HG02885 (cell line): ENCODE measurements around the gene RGMB.
A peak's percentile ranks its signal among the peaks of the same experiment; 100 is the strongest.

Source experiments
- ATAC-seq: cut with Tn5 transposase; IDR thresholded peaks from one replicate; pipeline ENCODE4 v1.9.1; 2021; ENCODE audit warnings: mild to moderate bottlenecking; ENCODE audit not compliant: unreplicated experiment, poor library complexity

The RGMB gene

DNA sequence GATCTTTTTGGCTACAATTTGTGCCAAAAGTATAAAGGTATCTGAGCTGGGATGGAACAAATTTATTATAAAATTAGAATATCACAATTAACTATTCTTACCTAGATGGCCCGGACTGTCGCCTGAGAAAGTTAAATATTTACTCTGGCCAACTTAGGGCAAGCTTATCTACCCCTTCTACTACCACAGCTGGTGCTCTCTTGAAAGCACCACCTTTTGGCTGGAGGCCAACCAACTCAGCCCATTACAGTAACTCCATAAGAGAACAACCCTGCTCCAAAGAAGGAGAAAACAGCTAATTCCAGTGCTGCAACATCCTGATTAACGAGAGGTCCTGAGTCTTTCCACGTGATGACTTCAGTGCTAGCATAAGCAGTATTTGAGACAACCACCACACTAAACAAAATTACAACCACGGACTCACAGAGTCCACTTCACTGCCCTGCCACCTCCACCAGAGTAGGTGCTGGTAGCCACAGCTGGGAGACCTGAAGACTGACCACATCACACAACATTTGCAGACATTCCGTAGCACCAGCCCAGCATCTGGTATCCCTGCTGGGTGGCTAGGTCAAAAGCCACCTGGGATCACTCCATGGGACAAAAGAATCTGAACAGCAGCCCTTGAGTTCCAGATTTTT is 43.2 kb downstream of the RGMB start:
- no peak for ATAC-seq

DNA sequence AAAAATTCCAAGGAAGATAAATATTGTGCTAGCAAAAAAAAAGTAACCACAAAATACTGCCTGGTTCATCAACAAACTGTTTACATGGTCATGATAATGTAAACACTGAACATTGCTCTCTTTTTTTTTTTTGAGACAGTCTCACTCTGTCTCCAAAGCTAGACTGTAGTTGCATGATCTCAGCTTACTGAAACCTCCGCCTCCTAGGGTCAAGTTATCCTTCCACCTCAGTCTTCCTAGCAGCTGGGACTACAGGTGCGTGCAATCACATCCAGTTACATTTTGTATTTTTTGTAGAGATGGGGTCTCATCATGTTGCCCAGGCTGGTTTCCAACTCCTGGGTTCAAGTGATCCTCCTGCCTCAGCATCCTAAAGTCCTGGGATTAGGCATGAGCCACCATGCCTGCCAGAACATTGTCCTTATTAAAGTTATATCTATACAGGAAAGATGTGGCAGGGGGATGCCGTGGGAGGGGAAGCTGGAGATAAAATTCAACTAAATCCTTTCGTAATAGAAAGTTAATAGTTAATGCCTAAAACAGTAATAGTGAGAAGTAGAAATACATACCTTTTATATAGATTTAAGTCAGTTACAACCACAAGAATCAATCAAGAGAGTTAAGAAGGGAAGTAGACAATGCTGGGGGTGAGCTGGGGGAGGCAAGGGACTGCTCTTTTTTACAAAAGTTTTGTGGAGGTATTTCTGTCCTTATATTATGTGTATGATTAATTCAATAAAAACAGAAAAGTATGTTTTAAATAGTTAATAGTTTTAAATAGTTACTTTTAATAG is 52.3 kb downstream of the RGMB start:
- ATAC-seq, result no peak

DNA sequence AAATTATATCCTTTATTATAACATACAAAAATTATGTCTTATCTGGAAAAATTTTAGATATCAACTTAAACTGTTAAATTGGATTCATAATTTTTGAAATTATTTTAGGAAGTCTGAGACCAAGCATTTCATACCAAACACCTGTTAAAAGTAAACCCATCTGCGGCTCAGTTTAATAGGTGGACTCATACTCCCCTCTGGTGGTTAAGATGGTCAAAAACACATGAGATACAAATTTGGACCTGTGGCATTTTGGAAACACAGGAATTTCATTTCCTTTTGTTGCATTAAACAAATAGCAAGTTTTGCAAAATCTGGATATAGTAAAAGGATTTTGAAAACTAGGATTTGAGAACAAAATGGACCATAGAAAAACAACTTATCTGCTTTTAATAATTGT is 53.7 kb downstream of the RGMB start:
- ATAC-seq, result peak; percentile 91

GRCh38 chr5:98827588-98828284 is 54.3 kb downstream of the RGMB start:
- no peak for ATAC-seq

DNA sequence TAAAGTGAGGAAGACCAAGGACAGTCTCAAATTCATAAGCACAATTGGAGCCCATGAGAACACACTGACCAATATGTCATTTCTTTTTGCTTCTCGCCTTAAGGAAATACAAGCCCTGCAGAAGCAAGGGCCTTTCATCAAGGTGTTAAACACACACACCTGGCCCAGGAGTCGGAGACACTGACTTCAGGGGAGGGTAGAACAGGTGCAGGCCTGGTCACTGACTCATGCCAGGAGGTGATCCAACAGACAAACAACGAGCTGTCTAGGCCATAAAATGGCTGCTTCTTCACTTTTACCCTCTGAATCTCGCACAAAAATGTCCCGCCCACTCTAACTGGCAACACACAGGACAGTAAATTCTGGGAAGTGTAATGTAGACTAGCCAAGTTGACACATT is 62.7 kb downstream of the RGMB start:
- ATAC-seq, result no peak

GRCh38 chr5:98839469-98840383 is 66.3 kb downstream of the RGMB start:
- ATAC-seq, result peak; percentile 46

DNA sequence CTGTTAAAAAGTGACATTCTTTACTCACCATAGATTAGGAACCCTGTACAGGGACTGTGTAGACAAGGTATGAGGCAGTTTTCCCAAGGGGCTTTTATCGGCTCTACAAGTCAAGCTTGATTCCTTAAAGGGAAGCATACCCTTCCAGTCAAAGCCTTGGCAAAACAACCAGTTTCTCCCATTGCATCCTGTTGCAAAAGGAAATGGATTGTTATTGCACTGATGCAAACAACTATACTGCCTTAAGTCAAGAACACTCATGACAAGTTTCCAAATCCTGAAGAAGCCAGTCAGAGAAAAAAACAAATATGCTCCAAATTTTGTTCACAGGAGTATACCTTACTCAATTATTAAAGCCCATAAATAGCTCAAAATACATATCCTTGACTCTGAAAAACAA is 67.5 kb downstream of the RGMB start:
- ATAC-seq, result no peak

DNA sequence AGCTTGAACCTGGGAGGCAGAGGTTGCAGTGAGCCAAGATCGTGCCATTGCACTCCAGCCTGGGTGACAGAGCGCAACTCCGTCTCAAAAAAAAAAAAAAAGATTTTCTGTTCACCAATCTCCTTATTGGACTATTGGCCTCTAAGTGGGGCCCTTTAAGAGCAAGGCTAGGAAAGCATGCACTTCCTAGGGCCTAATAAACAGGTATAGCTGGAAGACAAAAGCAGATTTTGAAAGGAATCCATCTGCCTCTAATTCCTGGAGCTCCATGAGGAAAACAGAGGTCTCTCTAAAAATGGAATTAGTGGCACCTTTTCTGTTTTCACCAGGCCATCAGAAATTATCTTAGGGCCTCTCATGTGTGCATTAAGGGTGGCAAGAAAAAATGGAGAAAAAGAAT is 70.0 kb downstream of the RGMB start:
- ATAC-seq, result no peak

GRCh38 chr5:98844865-98845264 is 71.4 kb downstream of the RGMB start:
- no peak for ATAC-seq

DNA sequence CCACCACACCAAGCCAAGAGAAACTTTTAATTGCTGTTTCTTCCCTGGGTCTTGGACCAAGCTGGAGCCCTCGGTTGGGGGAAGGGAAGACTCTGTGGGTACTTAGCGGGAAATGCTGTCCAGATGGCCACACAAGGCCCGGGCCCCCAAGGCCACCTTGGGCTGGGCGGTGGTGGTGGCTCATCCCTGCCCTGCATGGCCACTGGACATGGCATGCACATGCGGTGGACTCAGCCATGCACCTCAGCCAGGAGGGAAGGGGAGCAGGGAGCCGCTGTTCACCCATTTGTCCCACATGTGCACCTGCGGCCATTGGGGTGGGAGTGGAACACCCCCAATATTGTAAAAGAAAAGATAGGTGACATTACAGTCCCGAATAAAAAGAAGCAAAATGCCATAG is 72.4 kb downstream of the RGMB start:
- ATAC-seq, result no peak
